HG02970 (cell line): ENCODE results near the gene C11orf21.
"Not testable (repeated sequence)": the region's sequence is repeated elsewhere in the genome, so short reads cannot be mapped to it uniquely, and the experiment has no call there.

ENCODE experiments used
- ATAC-seq: cut with Tn5 transposase; IDR thresholded peaks from one replicate; pipeline ENCODE4 v1.9.1; 2021; ENCODE audit warnings: mild to moderate bottlenecking, moderate library complexity, moderate number of reproducible peaks; ENCODE audit not compliant: unreplicated experiment, low FRiP score

The C11orf21 gene

GRCh38 chr11:2298131-2298794 lies 3.5 kb downstream of the C11orf21 start:
- ATAC-seq = no peak

DNA sequence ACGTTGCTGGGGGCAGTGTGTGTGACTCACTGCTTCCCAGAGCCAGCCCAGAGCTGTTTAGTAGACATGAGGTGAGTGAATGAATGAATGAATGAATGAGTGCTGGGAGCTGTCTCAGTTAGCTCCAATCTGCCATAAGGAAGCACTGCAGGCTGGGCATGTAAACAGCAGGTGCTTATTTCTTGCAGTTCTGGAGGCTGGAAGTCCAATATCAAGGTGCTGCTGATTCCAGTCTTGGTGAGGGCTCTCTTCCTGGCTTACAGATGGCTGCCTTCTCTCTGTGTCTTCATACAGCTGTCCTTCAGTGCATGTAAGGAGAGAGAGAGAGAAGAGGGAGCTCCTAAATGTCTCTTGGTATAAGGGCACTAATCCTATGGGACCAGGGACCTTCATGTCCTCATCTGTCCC lies 4.1 kb downstream of the C11orf21 start:
- ATAC-seq = no peak

- no peak for ATAC-seq
These were observed 4.7 kb downstream of the C11orf21 start for GRCh38 chr11:2296913-2297622.

DNA sequence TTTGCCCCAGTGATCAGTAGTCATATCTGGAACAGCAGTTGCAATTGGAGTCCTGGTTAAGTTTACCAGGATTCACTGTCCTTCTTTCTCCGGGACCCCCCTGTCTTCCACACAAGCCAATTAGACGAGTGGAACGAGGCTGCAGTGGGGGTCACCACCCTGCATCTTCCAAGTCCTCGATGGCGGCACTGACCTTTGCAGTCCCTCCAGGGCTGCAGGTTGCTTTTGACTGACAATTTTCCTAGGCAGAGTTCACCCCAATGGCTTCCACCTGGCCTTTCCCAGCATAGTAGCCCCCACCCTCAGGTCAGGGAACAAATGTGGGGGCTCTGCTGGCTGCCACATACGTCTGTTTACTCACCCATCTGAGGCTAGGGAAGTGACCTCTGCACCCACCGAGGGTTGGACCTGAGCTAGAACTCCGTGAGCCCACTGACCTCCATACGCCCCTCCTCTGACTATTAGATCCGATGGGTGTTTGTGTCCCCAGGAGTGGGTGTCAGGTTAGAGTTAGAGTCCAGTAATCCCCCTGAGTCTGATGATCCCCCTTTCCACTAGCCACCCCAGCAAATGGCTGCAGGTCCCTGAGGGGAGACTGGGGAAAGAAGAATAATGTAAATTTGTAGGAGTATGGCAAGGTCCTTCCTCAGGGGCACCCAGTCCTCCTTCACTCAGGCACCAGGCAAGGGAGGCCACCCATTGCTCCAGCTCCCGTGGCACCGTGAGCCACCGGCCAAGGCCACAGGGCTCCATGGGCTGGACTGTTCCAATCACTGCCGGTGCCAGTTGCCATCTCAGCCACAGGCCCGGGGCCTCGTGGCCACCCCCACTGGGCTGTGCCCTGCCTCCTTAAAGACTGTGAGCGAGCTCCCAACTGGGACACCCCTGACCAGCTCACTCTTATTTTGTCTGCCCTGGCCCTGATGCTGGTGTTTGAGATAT lies 5.5 kb downstream of the C11orf21 start:
- ATAC-seq = no peak

- ATAC-seq = no peak
These were observed 6.8 kb downstream of the C11orf21 start for GRCh38 chr11:2294926-2295290.

DNA sequence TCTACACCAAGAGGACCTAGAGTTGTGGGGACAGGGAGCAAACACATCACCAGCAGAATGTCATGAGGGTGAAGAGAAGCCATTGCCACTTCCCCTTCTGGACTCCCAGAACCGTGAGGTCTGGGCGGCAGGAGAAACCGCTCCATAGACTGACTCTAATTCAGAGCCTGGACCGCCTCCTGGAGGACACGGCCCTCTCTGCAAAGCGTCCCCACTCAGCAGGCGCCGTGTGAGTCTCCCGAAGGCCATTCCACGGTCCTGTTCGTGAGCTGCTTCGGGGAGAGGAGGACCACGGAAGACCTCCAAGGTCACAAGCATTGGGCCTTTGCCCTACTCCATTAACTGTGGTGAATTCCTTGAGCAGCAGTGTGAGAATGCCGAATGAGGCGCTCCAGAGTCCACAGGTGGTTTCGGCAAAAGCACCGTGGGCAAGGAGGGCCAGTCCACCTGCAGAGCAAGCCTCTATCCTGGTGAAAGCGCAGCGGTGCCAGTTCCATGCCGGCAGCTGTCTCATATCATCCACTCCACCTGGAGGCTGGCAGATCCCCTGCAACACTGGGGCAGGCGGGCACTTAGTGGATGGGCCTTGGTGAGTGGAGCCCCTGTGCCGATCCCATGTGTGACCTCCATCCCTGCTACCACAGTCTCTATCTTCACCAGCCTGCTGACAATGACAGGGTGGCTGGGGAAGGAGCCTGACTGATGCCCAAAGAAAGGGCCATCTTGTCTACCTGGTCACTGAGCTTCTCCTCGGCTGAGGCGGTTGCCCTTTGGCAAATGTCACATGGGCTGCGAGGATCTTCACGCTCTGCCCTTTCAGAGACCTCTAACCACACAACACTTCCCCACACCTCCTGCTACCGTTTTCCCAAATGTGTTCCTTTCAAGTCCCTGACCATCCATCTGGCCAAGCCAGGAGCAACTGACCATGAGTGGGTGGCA lies 7.5 kb downstream of the C11orf21 start:
- ATAC-seq = no peak

GRCh38 chr11:2293531-2293971 lies 8.2 kb downstream of the C11orf21 start:
- no peak for ATAC-seq

DNA sequence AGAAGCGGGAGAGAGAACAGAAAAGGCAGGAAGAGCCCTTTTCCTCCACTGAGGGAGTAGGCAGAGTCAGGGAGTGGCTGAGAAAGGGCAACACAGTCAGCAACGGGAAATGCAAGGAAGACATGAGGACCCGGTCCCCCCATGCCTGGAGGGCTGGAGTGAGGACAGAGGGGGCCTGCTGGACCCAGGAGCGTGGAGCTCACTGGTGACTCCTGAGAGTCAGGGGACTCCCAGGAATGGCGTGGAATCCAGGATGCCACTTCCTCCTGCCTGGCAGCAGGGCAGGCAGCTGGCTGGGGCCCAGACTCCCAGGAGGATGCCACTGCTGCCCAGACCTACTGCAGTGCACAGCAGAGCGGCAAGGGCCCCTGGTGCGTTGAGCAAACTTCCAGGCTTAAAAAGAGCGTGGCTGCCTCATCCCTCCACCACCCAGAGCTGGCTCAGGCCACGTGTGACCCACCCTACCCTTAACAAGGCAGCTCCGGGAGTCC lies 11.3 kb downstream of the C11orf21 start:
- no peak for ATAC-seq

DNA sequence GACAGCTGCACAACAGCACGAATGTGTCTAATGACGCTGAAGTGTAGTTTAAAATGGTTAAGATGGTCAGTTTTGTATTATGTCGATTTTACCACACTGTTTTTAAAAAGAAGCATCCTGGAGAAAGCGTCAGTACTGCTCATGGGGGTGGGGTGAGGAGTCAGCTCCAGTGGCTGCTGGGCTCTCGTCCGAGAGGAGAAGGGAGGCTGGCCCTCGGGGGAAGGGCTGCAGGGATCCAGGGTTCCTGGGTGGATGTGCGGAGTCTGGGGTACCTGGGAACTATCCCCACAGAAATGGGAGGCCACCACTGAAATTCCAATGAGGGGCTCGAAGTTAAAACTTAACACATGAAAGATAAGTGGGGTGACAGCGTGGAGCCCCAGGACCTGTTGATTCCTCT lies 11.9 kb downstream of the C11orf21 start:
- ATAC-seq = no peak

DNA sequence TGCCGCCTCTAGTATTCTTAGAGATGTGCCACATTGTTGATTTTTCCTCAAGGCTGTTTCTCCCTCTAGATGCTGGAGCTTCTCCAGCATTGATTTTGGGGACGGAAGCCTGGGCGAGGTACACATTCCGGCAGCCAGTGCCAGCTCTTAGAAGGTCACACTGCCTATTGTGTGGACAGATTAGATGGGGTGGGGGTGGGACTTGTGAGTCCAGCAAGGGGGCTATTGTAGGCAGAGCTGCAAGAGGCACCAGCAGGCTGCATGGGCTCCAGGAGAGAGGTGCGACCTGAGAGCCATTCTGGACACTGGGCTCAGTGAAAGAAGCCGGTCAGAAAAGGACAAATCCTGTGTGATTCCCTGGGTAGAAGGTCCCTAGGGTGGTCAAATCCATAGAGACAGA lies 12.4 kb downstream of the C11orf21 start:
- no peak for ATAC-seq

GRCh38 chr11:2287091-2287490 lies 14.6 kb downstream of the C11orf21 start:
- ATAC-seq = no peak

DNA sequence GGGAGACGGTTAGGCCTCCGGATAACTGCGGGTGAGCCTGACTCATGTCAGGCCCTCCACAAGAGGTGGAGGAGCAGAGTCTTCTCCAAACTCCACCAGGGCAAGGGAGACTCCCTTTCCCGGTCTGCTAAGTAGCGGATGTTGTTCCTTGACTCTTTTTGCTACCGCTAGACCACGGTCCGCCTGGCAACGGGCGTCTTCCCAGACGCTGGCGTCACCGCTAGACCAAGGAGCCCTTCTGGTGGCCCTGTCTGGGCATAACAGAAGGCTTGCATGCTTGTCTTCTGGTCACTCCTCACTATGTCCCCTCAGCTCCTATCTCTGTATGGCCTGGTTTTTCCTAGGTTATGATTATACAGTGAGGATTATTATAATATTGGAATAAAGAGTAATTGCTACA lies 15.4 kb downstream of the C11orf21 start:
- ATAC-seq = not testable (repeated sequence)

DNA sequence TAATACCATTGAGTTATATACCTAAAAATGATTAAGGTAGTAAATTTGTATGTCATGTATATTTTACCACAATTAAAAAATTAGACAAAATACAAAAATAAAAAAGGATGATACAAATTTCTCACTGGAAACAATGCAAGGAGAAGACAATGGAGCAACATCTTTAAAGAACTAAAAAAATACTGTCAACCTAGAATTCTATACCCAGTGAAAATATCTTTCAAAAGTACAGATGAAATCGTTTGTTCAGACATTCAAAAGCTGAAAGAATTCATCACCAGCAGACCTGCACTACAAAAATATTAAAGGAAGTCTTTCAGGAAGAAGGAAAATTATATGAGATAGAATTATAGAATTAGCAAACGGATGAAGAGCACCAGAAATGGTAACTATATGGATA lies 21.5 kb downstream of the C11orf21 start:
- no peak for ATAC-seq

- no peak for ATAC-seq
These were observed 23.7 kb downstream of the C11orf21 start for GRCh38 chr11:2277933-2278523.

GRCh38 chr11:2277008-2277346 lies 24.7 kb downstream of the C11orf21 start:
- ATAC-seq = no peak

- ATAC-seq = no peak
These were observed 25.3 kb downstream of the C11orf21 start for GRCh38 chr11:2276280-2277007.

DNA sequence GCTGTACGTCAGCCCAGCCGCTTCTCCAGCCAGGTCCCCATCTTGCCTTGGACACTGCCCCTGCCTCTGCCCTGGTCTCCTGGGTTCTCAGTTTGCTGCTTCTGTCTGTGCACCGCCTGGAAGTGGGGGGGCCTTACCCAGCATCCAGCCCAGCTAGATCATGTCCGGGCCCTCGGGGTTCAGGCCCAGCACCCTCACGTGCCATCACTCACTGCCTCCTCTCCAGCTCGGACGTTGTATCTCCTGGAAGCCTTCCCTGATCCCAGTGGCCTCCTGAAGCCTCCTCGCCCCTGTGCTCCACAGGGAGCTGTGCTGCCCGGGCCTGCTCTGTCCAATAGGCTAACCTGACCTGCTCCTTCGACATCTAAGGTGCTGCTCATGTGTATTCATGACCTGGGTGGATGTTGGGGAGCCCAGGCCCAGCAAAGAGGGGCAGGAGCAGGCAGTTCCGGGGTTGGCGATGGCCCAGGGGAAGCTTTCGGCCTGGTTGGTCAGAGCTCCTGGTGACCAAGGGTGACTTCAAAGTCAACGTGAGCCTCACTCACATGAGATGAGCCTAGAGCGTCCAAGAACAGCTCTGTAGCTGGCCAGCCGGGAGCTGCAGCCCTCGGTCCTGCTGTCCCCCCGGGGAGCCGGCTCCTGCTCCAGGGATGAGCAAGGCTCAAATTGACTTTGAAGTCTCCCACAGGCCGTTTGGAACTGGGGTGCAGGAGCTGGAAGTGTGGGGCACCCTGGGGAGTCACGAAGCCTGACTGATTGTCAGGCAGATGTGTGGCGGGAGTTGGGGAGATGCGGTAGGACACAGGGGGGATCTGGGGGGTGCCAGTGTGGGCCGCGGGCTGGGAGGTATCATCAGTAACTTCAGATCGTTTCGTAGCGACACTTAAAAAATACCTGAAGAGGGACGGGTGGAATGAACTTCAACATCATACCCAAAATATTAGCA lies 26.1 kb downstream of the C11orf21 start:
- ATAC-seq = no peak

GRCh38 chr11:2273771-2274170 lies 27.9 kb downstream of the C11orf21 start:
- no peak for ATAC-seq
